ENCODE data around the gene NFIX.

Gene NFIX

DNA sequence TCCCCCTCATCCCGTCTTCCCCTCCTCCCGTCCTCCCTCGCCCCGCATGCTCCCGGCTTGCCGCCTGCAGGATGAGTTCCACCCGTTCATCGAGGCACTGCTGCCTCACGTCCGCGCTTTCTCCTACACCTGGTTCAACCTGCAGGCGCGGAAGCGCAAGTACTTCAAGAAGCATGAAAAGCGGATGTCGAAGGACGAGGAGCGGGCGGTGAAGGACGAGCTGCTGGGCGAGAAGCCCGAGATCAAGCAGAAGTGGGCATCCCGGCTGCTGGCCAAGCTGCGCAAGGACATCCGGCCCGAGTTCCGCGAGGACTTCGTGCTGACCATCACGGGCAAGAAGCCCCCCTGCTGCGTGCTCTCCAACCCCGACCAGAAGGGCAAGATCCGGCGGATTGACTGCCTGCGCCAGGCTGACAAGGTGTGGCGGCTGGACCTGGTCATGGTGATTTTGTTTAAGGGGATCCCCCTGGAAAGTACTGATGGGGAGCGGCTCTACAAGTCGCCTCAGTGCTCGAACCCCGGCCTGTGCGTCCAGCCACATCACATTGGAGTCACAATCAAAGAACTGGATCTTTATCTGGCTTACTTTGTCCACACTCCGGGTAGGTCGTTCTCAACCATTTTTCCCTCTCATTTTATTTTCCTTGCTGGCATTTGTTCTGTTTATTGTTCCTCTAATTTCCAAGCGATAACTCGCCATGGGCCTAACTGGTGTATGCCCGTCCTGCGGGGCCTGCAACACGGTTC is 29.8 kb downstream of the NFIX start:
- H3K4me3 ChIP-seq (ENCODE audit: low read length) = peak overlapping the region; percentile 87
- TF ChIP-seq, protein P1, sequence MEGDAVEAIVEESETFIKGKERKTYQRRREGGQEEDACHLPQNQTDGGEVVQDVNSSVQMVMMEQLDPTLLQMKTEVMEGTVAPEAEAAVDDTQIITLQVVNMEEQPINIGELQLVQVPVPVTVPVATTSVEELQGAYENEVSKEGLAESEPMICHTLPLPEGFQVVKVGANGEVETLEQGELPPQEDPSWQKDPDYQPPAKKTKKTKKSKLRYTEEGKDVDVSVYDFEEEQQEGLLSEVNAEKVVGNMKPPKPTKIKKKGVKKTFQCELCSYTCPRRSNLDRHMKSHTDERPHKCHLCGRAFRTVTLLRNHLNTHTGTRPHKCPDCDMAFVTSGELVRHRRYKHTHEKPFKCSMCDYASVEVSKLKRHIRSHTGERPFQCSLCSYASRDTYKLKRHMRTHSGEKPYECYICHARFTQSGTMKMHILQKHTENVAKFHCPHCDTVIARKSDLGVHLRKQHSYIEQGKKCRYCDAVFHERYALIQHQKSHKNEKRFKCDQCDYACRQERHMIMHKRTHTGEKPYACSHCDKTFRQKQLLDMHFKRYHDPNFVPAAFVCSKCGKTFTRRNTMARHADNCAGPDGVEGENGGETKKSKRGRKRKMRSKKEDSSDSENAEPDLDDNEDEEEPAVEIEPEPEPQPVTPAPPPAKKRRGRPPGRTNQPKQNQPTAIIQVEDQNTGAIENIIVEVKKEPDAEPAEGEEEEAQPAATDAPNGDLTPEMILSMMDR (conservative IDR thresholded peaks at IDR 0.05; ENCODE audit: low read length) = no peak
- peak; percentile 34 for DNase-seq (ENCODE audit: low read depth)

DNA sequence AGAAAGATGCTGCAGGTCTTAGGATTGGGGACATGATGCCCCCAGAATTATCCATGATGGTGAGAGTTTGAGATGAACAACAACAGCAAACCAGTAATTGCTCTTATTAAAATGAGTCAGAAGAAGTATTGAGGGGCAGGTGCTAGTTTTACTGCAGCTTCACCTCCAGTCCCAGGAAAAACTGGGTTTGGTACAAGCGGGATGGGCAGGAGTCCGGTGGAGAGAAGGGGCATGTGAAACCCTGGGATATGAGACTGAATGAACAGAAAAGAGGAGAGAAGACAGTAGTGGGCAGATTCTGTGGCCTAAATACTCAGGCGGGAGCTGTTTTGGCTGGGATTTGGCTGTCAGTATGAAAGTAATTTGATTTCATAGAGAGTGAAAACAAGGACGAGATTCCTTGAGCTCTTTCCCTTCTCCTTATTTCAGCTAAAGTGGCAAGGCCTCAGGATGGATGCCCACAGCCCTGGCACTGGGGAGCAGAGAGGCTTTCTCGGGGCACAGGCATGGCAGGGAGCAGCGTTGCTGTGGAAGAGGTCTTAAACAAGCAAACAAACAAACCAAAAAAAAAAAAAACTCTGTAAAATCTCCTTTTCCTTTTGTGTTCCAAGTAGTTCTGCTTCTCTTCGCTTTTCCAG is 30.7 kb downstream of the NFIX start:
- TF ChIP-seq, protein P1 (conservative IDR thresholded peaks at IDR 0.05; ENCODE audit: low read length) = no peak
- no peak for DNase-seq (ENCODE audit: low read depth)
- peak overlapping the region; percentile 87 for H3K4me3 ChIP-seq (ENCODE audit: low read length)

DNA sequence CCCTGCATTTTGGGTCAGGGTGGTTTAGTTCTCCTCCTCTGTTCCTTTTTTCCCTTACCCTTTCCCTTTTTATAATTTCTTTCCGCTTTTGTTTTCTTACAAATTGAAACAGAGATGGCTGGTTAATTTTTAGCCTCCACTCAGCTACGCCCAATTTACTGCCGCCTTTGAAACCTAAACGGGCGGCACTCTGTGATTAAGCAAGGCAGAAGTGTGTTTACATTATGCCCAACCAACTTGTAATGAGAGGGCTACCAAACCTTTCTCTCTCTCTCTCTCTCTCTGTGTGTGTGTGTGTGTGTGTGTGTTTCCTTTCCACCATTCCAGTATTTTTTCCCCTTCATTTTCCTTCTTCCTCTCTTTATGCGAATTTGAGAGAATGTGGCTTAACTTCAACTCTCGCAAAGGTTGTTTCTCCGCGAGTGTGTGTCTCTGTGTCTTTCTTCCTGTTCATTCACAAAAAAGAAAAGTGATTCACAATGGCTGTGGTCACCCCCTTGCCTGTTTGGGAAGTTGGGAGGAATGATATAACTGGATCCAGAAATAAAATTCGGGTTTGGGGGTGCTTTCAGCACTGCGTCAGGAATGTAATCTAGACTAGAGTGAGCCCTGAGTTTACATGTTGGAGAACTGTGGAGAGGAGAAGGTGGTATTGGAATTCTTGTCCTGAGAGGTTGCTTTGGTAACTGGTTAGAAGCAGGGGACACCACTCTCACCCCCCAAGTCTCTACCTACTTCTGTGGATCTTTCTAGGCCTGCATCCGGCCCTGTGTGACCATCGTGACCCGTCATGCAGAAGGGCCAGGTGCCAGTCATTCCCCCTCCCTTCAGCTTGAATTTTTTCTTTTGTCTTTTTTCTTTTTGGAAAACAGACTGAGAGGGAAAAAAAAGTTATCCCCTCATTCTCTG is 31.4 kb downstream of the NFIX start:
- DNase-seq (ENCODE audit: low read depth) = peak; percentile 60
- H3K4me3 ChIP-seq (ENCODE audit: low read length) = peak overlapping the region; percentile 87
- TF ChIP-seq, protein P1 (conservative IDR thresholded peaks at IDR 0.05; ENCODE audit: low read length) = no peak

DNA sequence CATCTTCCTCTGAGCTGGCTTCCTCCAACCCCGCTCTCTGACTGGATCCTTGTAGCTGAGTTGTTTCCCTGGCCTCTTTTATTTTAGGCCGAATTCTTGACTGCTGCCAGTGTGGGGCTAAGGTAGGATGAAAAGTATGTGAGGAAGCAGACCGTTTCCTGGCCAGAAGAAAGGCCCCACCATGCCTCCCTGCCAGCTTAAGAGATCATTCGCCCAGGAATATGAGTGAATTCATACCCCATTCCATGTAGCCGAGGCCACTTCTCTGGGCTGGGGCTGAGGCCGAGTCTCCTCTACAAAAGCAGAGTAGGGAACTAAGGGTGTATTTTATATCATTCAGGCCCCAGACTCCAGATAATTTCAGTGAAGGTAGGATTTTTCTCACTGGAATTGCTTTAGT is 32.3 kb downstream of the NFIX start:
- H3K4me3 ChIP-seq (ENCODE audit: low read length) = peak overlapping the region; percentile 87
- DNase-seq (ENCODE audit: low read depth) = no peak
- TF ChIP-seq, protein P1 (conservative IDR thresholded peaks at IDR 0.05; ENCODE audit: low read length) = no peak

DNA sequence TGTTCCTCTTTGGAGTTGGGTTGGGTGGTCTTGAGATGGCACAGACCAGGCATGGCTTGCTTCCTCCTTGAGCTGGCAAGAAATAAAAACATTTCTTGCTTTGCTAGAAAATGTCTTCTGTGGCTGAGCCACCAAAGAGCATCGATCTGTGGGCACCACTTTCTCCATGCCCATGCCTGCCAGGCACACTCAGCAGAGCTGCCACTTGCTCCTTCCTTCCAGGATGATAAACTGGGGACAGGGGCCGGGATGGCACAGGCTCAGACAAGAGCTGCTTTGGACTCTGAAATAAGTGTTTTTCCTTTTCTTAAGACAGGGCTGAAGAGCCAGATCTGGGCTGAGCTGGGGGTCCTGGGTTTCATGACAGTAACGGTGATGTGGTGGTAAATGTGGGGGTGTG is 32.8 kb downstream of the NFIX start:
- peak overlapping the region; percentile 87 for H3K4me3 ChIP-seq (ENCODE audit: low read length)
- DNase-seq (ENCODE audit: low read depth) = no peak
- TF ChIP-seq, protein P1 (conservative IDR thresholded peaks at IDR 0.05; ENCODE audit: low read length) = no peak

DNA sequence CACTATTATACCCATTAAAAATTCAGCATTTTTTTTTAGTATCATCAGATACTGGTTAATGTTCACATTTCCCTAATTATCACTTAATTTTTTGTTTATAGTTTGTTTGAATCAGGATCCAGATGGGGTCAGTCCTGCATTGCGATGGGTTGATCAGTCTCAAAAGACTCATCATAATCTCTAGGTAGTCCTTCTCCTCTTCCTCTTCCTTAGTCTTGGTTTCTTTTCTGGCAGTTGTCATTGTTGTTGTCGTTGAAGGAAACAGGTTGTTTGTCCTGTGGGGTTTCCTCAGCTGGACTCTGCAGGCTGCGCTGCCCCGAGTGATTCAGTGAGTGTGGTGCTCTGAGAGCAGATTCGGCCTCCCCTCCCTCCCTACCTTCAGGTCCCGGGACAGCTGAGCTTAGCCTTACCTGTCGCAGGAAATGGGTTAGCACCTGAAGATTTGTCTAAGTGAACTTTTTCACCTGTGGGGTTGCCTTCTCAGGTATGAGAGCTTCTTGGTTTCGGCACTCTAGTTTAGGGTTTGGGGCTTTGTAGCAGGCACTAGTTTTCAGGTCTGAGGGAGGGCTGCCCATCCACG is 34.1 kb downstream of the NFIX start:
- DNase-seq (ENCODE audit: low read depth) = no peak
- peak overlapping the region; percentile 39 for H3K4me3 ChIP-seq (ENCODE audit: low read length)
- TF ChIP-seq, protein P1 (conservative IDR thresholded peaks at IDR 0.05; ENCODE audit: low read length) = no peak

All from AG10803 (cell line).